GM21423 (cell line): ENCODE measurements around the gene SH3PXD2B.

Source experiments
- ATAC-seq: cut with Tn5 transposase; IDR thresholded peaks from one replicate; pipeline ENCODE4 v1.9.1; 2021; ENCODE audit warnings: mild to moderate bottlenecking, moderate library complexity; ENCODE audit not compliant: unreplicated experiment

The SH3PXD2B gene

DNA sequence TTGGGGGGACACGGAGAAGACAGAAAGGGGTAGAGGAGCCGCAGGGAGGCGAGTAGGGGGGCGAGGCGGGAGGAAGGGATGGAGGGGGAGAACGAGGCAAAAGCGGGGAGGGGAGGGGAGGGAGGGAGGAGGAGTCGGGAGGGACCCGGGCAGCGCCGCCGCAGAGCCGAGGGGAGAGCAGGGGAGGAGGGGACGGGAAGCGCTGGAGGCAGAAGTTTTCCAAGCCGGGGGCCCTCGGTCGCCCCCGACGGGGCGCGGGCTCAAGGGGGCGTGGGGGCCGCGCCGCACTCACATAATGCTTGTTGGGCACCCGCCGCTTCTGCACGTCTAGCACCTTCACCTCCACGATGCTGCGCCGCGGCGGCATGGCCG, 353 bp downstream of the SH3PXD2B start:
- no peak for ATAC-seq

- no peak for ATAC-seq
These were observed 929 bp downstream of the SH3PXD2B start for GRCh38 chr5:172453206-172453985.

DNA sequence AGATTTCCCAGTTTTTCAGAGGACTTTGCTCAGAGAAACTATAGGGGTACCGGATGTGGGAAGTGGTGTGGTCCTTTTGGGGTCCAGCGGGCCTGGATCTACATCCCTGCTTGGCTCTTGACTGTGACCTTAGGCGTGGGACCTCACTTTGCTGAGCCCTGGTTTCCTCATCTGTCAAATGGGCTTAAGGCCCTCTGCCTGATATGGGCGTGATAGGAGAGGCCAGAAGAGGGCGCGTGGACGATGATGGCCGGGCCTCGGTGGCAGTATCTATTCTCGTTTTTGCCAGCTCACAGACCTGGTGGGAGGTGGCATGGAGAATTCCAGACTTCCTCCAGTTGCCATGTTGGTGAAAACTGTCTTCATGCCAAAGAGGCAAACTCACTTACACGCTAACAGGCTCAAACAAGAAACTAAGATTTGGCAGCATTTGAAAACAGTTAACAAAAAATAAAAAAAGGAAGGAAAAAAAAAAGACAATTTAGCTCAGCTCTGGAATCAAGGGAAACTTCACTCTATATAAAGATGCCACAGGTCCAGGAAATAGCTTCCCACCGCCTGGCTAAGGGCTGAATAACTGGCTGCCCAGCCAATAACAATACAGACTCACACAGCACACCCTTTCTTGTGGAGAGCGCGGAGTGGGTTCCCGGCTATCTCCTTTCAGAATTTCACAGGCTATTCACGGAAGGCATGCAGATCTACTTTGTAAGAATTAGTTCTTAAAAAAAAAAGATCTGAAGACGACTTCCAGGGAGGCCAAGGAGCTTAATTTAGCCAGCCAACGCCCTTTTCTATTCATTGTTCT, 1.7 kb downstream of the SH3PXD2B start:
- ATAC-seq: no peak

DNA sequence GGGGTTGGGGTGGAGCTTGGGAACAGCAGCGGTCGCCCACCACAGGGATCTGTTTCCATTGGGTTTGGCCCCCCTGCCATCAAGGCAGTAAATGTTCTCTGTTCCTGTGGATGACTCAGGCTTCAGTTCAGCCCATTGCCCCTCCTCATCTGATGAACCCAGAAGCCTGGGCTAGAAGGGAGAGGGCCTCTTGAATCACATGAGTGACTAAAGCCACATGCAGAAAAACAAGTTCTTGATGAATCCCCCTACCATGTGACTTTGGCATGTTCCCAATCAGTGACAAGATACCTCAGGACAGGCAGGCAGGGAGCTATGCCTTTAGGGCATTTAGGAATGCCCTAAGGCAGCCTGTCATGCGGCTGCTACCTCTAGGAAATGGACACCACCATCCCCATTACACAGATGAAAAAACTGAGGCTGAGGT, 2.5 kb downstream of the SH3PXD2B start:
- ATAC-seq: no peak

- ATAC-seq: no peak
These were observed 3.2 kb downstream of the SH3PXD2B start for GRCh38 chr5:172450861-172451695.

DNA sequence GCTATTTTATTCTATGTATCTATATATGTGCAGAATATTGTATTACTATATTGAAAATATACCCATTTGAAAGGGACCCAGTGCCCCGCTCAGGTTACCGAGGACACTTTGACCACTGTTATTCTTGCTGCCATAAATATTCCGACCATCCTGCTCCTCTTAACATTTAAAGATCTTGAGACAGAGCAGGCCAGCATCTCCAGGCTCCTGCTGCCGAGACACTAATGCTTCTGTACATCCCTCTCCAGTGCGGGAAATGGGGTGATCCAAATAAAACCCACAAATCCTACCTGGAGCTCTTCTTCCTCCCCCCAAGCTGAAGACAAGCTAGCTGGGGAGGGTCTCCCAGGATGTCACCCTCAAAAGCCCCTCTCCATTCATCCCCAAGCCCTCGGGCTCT, 3.9 kb downstream of the SH3PXD2B start:
- no peak for ATAC-seq

- no peak for ATAC-seq
These were observed 5.3 kb downstream of the SH3PXD2B start for GRCh38 chr5:172448999-172449398.

GRCh38 chr5:172447646-172448365, 6.5 kb downstream of the SH3PXD2B start:
- ATAC-seq: no peak

- ATAC-seq: no peak
These were observed 7.8 kb downstream of the SH3PXD2B start for GRCh38 chr5:172446336-172447051.

GRCh38 chr5:172445866-172446265, 8.5 kb downstream of the SH3PXD2B start:
- no peak for ATAC-seq

- ATAC-seq: no peak
These were observed 9.5 kb downstream of the SH3PXD2B start for GRCh38 chr5:172444626-172445365.

DNA sequence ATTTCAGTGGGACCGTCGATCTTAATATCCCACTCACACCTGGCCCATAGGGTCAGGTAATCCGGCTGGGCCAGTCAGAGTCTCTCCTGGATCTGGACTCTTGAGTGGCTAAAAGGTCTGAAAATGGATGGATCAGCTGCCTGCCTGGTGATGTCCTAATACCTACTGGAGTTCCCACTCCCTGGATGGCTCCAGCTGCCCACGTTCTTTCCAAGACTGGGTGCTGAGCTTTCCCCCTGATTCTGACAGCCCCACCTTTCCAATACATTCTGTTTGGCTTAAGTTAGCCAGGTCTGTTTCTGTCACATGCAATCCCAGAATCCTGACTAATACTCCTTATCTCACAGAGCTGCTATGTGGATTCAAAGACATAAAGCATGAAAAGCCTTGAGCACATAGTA, 10.2 kb downstream of the SH3PXD2B start:
- no peak for ATAC-seq

- no peak for ATAC-seq
These were observed 10.8 kb downstream of the SH3PXD2B start for GRCh38 chr5:172443441-172444109.

DNA sequence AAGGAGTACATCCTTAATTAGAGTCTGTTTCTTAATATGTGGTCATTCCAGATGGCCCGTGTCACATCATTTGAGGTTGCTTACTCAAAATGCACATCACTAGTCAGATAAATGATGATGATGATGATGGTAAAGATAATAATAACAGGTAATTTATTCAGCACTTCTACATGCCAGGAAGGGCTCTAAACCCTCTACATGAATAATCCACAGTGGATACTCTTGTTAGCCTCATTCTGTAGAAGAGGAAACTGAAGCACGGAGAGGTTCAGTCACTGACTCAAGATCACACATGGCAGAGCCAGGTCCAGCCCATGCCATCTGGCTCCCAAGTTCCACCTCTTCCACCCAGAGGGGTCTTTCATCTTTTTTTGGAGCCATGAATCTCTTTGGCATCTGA, 11.7 kb downstream of the SH3PXD2B start:
- no peak for ATAC-seq

GRCh38 chr5:172441262-172441751, 13.0 kb downstream of the SH3PXD2B start:
- no peak for ATAC-seq

DNA sequence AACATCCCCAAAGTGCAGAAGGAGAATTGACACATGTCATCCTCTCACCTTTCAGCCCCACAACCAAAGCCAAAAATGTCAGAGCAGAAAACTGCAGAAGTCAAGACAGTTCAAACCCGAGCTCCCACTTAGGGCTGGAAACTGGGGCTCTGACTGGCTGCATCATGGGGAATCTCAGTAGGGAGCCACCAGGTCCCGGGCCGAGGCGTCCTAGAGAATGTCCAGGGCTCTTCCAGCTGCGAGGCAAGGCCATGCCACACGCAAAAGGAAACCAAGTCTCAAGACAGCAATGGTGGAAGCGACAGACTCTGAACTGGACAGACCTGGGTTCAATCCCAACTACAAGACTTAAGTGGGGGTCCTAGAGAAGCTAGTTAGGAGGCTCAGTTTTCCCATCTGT, 13.8 kb downstream of the SH3PXD2B start:
- no peak for ATAC-seq

GRCh38 chr5:172439785-172440477, 14.4 kb downstream of the SH3PXD2B start:
- ATAC-seq: no peak

GRCh38 chr5:172438319-172438668, 16.0 kb downstream of the SH3PXD2B start:
- ATAC-seq: no peak
